ENCODE measurements around the gene JMJD1C.

DNA sequence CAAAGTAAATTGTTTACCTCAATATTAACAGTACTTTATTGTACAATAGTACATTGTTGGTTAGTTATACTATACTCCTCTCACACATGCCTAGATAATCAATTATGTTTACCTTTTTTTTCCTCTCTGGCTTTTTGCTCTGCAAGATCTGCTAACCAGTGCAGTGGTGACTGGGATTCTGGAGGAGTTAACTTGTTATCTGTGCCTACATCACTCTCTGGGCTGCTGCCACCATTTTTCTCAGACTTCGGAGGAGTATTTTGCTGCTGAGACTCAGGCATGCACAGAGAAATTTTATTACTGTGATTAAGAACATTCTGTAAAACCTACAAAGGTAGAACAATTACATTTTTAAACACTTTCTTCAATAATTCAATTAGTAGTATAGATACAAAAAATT, 273.0 kb downstream of the JMJD1C start:
- TF ChIP-seq, protein P1, sequence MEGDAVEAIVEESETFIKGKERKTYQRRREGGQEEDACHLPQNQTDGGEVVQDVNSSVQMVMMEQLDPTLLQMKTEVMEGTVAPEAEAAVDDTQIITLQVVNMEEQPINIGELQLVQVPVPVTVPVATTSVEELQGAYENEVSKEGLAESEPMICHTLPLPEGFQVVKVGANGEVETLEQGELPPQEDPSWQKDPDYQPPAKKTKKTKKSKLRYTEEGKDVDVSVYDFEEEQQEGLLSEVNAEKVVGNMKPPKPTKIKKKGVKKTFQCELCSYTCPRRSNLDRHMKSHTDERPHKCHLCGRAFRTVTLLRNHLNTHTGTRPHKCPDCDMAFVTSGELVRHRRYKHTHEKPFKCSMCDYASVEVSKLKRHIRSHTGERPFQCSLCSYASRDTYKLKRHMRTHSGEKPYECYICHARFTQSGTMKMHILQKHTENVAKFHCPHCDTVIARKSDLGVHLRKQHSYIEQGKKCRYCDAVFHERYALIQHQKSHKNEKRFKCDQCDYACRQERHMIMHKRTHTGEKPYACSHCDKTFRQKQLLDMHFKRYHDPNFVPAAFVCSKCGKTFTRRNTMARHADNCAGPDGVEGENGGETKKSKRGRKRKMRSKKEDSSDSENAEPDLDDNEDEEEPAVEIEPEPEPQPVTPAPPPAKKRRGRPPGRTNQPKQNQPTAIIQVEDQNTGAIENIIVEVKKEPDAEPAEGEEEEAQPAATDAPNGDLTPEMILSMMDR (IDR thresholded peaks at IDR 0.05 in 2 of 3, conservative IDR thresholded peaks at IDR 0.05 in 1 of 3; ENCODE audit: control insufficient read depth in 2 of 3, extremely low read depth in 1 of 3, insufficient read depth in 1 of 3, low read depth in 3 of 3, low read length in 3 of 3): no peak
- TF ChIP-seq FOS (IDR thresholded peaks at IDR 0.05; ENCODE audit: borderline replicate concordance, extremely low read depth, insufficient read length) (no peak), BHLHE40 (IDR thresholded peaks at IDR 0.05; ENCODE audit: borderline replicate concordance in 1 of 2, low read depth in 2 of 2, low read length in 1 of 2) (no peak), E2F8 (IDR thresholded peaks at IDR 0.05; ENCODE audit: low read depth, partially characterized antibody) (no peak), POLR2A (IDR thresholded peaks at IDR 0.05; ENCODE audit: low read depth, low read length) (no peak), EP300 (IDR thresholded peaks at IDR 0.05; ENCODE audit: borderline replicate concordance in 1 of 2, control insufficient read depth in 1 of 2, low read depth in 2 of 2, low read length in 2 of 2) (no peak), EGR1 (IDR thresholded peaks at IDR 0.05; ENCODE audit: borderline replicate concordance in 1 of 2, low read depth in 2 of 2, low read length in 2 of 2) (no peak), NR2C1 (IDR thresholded peaks at IDR 0.05) (no peak), MLLT1 (IDR thresholded peaks at IDR 0.05) (no peak)
- TF ChIP-seq, protein P2, sequence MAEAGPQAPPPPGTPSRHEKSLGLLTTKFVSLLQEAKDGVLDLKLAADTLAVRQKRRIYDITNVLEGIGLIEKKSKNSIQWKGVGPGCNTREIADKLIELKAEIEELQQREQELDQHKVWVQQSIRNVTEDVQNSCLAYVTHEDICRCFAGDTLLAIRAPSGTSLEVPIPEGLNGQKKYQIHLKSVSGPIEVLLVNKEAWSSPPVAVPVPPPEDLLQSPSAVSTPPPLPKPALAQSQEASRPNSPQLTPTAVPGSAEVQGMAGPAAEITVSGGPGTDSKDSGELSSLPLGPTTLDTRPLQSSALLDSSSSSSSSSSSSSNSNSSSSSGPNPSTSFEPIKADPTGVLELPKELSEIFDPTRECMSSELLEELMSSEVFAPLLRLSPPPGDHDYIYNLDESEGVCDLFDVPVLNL (IDR thresholded peaks at IDR 0.05; ENCODE audit: low read depth, low read length): no peak
- TF ChIP-seq, protein P3, sequence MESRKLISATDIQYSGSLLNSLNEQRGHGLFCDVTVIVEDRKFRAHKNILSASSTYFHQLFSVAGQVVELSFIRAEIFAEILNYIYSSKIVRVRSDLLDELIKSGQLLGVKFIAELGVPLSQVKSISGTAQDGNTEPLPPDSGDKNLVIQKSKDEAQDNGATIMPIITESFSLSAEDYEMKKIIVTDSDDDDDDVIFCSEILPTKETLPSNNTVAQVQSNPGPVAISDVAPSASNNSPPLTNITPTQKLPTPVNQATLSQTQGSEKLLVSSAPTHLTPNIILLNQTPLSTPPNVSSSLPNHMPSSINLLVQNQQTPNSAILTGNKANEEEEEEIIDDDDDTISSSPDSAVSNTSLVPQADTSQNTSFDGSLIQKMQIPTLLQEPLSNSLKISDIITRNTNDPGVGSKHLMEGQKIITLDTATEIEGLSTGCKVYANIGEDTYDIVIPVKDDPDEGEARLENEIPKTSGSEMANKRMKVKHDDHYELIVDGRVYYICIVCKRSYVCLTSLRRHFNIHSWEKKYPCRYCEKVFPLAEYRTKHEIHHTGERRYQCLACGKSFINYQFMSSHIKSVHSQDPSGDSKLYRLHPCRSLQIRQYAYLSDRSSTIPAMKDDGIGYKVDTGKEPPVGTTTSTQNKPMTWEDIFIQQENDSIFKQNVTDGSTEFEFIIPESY (IDR thresholded peaks at IDR 0.05): no peak

All from GM12878 (cell line).